Measurements from ENCODE around the gene LAMTOR1.
"Not testable (repeated sequence)": the region's sequence is repeated elsewhere in the genome, so short reads cannot be mapped to it uniquely, and the experiment has no call there.

Gene LAMTOR1

GRCh38 chr11:72102946-72103753 is at the start of gene LAMTOR1:
LAMTOR1 (minus strand) TSS chr11:72103297; CDS start chr11:72103224, 73 bp downstream.
- peak; percentile 96 to 99 for DNase-seq (ENCODE audit: low read depth in 2 of 2)

DNA sequence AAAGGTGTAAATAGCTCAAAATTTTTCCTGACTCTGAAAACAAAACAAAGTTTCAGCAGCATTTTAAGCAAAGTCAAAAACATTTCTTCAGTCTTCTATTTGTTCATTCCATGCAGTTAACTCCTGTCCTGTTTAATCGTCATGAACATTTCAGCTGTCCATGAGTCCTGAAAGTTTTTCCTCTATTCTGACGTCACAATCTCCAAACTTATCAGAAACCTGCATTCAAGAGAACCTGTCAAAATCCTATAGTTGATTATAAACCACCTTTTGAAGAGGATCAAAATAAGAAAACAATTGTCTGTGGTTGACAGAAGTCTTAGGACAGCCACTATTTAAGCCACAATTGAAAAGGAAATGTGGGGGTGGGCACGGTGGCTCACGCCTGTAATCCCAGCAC is 47.8 kb upstream of the LAMTOR1 start:
- DNase-seq (ENCODE audit: low read depth in 2 of 2): no peak

DNA sequence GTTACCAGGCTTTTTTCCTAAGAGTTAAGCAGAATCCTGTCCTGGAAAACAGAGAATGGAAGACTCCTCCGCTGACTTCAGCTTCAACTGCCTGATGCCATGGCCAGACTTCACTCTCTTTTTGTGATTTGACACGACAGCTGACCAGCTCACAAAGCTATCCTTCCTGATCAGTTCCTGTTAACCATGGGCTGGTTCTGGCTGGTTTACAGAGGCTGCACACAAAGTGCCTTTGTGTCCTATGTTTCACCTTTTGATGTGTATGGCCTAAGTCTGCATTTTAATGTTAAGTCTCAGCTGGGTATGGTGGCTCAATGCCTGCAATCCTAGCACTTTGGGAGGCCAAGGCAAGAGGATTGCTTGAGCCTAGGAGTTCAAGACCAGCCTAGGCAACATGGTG is 43.5 kb upstream of the LAMTOR1 start:
- DNase-seq (ENCODE audit: low read depth in 2 of 2): no peak

DNA sequence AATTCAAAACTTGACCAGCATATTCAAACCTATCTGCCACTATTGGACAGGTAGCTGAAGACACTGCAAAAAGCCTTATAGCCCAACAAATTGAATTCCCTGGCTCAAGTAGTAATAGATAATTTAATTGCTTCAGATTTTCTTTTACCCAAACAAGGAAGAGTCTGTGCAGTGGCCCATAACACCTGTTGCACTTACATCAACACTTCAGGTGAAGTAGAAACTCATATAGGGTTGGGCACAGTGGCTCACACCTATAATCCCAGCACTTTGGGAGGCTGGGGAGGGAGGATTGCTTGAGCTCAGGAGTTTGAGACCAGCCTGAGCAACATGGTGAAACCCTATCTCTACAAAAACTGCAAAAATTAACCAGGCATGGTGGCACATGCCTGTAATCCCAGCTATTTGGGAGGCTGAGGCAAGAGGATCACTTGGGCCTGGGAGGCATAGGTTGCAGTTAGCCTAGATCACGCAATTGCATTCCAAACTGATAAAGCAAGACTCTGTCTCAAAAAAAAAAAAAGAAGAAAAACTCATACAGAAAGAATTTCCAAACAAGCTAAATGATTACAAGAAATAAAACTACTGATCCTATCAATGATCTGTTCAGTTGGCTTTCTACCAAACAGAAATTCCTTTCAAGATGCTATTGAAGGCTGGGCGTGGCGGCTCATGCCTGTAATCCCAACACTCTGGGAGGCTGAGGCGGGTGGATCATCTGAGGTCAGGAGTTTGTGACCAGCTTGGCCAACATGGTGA is 41.9 kb upstream of the LAMTOR1 start:
- no peak for DNase-seq (ENCODE audit: low read depth in 2 of 2)

- not testable (repeated sequence) for DNase-seq (ENCODE audit: low read depth in 2 of 2)
Measured at GRCh38 chr11:72142543-72142942, 39.4 kb upstream of the LAMTOR1 start.

DNA sequence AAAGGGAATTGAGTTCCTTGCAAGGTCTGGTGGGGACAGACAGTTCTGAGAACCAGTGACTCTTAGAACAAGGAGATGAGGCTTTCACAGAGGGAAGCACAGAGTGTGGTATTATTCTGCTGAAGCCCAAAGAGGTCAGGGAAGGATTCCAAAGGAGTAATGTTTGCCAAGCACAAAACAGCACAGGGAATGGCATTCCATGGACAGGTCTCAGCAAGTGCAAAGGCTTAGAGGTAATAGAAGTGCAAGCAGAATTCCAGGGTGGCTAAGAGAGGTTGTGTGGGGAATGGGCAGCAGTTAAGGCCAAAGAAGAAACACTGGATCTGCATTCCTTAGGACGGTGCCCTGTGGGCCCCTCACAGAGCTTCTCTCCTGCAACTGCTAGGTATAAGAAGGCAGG is 39.0 kb upstream of the LAMTOR1 start:
- not testable (repeated sequence) for DNase-seq (ENCODE audit: low read depth in 2 of 2)

- peak in 1 of 2 experiments; percentile 3 for DNase-seq (ENCODE audit: low read depth in 2 of 2)
Measured at GRCh38 chr11:72141066-72141465, 38.0 kb upstream of the LAMTOR1 start.

DNA sequence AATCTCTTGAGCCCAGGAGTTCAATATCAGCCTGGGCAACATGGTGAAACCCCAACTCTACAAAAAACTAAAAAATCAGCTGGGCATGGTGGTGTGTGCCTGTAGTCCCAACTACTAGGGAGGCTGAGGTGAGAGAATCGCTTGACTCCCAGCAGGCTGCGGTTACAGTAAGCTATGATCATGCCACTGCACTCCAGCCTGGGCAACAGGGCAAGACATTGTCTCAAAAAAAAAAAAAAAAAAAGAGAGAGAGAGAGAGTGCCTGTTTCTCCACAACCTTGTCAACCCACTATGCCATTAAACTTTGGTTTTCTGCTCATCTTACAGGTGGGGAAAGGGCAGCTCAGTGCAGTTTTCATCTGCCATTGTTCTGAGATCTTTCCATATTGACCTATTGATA is 37.6 kb upstream of the LAMTOR1 start:
- no peak for DNase-seq (ENCODE audit: low read depth in 2 of 2)

DNA sequence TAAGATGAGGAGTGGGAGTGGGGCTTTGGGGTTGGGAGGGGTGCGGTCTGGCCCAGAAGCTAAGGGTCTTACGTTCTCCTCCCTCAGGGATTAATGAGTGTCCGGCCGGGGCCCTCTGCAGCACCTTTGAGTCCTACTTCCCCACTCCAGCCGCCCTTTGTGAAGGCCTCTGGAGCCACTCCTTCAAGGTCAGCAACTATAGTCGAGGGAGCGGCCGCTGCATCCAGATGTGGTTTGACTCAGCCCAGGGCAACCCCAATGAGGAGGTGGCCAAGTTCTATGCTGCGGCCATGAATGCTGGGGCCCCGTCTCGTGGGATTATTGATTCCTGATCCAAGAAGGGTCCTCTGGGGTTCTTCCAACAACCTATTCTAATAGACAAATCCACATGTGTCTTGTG is 36.4 kb upstream of the LAMTOR1 start:
- DNase-seq (ENCODE audit: low read depth in 2 of 2): no peak

DNA sequence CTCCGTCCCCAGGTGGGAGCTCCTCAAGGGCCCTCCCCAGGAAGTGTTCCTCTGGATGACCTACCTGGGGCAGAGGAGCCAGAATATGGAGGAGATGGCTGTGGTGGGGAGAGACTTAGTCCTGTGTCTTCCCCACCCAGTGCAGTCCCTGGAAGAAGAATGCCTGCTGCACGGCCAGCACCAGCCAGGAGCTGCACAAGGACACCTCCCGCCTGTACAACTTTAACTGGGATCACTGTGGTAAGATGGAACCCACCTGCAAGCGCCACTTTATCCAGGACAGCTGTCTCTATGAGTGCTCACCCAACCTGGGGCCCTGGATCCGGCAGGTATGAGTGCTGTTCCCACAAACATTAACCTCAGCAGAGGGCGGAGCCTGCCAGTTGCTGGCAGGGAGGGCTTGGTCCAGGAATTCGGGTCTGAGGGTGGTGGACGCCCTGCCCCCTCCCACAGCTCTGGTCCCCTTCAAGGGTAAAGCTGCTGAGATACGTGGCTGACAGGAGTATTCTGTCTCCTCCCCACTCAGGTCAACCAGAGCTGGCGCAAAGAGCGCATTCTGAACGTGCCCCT is 35.8 kb upstream of the LAMTOR1 start:
- DNase-seq (ENCODE audit: low read depth in 2 of 2): no peak

DNA sequence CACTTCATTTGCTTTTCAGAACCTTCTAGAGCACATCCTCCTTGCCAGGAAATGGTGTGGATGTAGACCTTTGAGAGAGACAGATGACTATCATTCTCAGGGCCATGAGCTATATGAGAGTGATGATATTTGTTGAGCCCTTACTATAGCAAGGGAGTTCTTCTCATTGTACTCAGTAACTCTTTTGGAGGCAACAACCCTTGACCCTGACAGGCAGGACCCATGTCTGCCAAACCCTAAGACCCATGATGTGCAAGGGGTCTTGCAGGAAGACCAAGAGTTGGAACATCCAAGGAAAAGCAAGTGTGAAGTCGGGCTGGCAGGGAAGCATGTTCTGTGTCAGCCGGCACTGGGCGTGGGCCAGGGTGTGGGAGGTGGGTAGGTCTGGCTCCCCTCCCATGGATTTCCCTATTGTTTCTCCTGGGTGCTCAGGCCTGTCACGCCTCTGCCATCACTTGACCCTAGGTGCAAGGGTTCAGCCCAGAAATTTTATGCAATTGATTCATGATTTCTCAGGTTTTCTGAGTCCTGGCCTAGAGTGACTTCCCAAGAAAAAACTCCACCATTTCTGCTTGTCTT is 33.7 kb upstream of the LAMTOR1 start:
- DNase-seq (ENCODE audit: low read depth in 2 of 2): no peak

GRCh38 chr11:72135891-72136683 is 33.0 kb upstream of the LAMTOR1 start:
- DNase-seq (ENCODE audit: low read depth in 2 of 2): no peak

GRCh38 chr11:72135473-72135872 is 32.4 kb upstream of the LAMTOR1 start, which contains the start of gene FOLR3:
FOLR3 (plus strand) TSS chr11:72135725; CDS start chr11:72135953, 228 bp downstream.
- not testable (repeated sequence) for DNase-seq (ENCODE audit: low read depth in 2 of 2)

DNA sequence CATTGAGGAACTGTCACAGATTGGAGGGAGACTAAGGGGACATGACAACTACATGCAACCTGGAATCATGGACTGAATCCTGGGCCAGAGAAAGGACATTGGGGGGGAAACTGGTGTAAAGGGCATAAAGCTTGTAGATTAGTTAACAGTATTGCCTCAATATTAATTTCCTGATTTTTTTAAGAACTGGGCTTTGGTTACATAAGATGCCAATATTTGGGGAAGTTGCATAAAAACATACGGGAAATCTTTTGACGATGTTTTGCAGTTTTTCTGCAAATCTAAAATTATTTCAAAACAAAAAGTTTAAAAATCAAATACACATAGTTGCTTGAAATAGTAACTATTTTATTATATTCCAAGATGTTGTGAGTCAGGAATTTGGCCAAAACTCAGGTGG is 29.5 kb upstream of the LAMTOR1 start:
- no peak for DNase-seq (ENCODE audit: low read depth in 2 of 2)

- DNase-seq (ENCODE audit: low read depth in 2 of 2): no peak
Measured at GRCh38 chr11:72129381-72129780, 26.3 kb upstream of the LAMTOR1 start.

DNA sequence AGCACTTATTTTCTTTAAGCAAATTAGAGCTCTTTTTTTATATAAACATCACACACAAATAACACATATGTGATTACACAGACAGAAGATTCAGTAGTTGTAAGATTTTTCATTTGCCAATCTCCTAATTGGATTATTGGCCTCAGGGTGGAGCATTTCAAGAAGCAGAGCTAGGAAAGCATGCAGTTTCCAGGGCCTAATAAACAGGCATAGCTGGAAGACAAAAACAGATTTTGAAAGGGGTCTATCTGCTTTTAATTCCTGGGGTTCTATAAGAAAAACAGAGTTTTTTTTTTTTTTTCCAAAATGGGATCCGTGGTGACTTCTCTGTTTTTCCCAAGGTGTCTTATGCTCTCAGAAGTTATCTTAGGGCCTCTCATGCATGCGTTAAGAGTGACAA is 24.8 kb upstream of the LAMTOR1 start:
- no peak for DNase-seq (ENCODE audit: low read depth in 2 of 2)

GRCh38 chr11:72125956-72126355 is 22.9 kb upstream of the LAMTOR1 start:
- no peak for DNase-seq (ENCODE audit: low read depth in 2 of 2)

- DNase-seq (ENCODE audit: low read depth in 2 of 2): no peak
Measured at GRCh38 chr11:72124046-72124445, 20.9 kb upstream of the LAMTOR1 start.

GRCh38 chr11:72123117-72123653 is 20.1 kb upstream of the LAMTOR1 start:
- DNase-seq (ENCODE audit: low read depth in 2 of 2): no peak

DNA sequence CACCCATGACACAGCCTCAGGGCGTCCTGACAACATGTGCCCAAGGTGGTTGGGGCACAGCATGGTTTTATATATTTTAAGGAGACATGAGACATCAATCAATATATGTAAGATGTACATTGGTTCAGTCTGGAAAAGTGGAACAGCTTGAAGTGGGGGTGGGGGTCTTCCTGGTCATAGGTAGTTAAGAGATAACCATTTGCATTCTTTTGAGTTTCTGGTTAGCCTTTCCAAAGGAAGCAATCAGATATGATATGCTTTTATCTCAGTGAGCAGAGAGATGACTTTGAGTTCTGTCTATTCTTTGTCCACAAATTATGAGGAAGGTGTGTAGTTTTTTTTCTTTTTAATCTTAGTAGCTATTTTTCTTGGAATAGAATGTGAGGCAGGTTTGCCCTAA is 19.5 kb upstream of the LAMTOR1 start:
- DNase-seq (ENCODE audit: low read depth in 2 of 2): no peak

GRCh38 chr11:72120930-72121329 is 17.8 kb upstream of the LAMTOR1 start:
- DNase-seq (ENCODE audit: low read depth in 2 of 2): no peak

Measured in stimulated activated CD4-positive, alpha-beta T cell treated with anti-CD3 and anti-CD28 coated beads, Interleukin-12 subunit alpha, Interleukin-12 subunit beta, amount 100 ng/mL, for 24 hours (primary cell).